SU-DHL-6 (cell line): ENCODE data around the gene RIMKLA.

ENCODE experiments used
- EZH2phosphoT487 ChIP-seq: fragments of 200-600 bp; sonication (generic), shearing (Covaris generic); conservative IDR thresholded peaks from 2 replicates; pipeline ENCODE4 v1.6.1; 2018; ENCODE audit warnings: mild to moderate bottlenecking, antibody characterized with exemption, low read length, moderate library complexity, mixed read lengths
- TF ChIP-seq, protein P1 (sequence below): fragments of 200-600 bp; sonication (generic); IDR thresholded peaks from one replicate; pipeline ENCODE4 v1.5.1; 2017; ENCODE audit warnings: antibody characterized with exemption, mild to moderate bottlenecking, low read length, moderate library complexity; ENCODE audit not compliant: insufficient read depth, poor library complexity, severe bottlenecking

- TF ChIP-seq, protein P1, sequence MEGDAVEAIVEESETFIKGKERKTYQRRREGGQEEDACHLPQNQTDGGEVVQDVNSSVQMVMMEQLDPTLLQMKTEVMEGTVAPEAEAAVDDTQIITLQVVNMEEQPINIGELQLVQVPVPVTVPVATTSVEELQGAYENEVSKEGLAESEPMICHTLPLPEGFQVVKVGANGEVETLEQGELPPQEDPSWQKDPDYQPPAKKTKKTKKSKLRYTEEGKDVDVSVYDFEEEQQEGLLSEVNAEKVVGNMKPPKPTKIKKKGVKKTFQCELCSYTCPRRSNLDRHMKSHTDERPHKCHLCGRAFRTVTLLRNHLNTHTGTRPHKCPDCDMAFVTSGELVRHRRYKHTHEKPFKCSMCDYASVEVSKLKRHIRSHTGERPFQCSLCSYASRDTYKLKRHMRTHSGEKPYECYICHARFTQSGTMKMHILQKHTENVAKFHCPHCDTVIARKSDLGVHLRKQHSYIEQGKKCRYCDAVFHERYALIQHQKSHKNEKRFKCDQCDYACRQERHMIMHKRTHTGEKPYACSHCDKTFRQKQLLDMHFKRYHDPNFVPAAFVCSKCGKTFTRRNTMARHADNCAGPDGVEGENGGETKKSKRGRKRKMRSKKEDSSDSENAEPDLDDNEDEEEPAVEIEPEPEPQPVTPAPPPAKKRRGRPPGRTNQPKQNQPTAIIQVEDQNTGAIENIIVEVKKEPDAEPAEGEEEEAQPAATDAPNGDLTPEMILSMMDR, result no peak
- no peak for TF ChIP-seq EZH2phosphoT487
These were observed 53.7 kb downstream of the RIMKLA start for GRCh38 chr1:42434340-42434739.
